Esophagus muscularis mucosa (tissue), 3 donors: ENCODE measurements around the gene KIAA0753.

Experiments
- CTCF ChIP-seq, 3 experiments: fragments of 200-600 bp in 2 of 3; fragments of 450-650 bp in 1 of 3; sonication (generic) in 2 of 3; IDR thresholded peaks; one replicate each; pipeline ENCODE4 v1.5.1; 2017 to 2019; ENCODE audit warnings: antibody characterized with exemption in 3 of 3, mild to moderate bottlenecking in 2 of 3, moderate library complexity in 1 of 3
- POLR2AphosphoS5 ChIP-seq, 2 donors: sonication (generic); formaldehyde crosslinking; IDR thresholded peaks; one replicate each; pipeline ENCODE4 v1.6.1; 2017; ENCODE audit warnings: antibody characterized with exemption in 2 of 2

GRCh38 chr17:6541886-6542285 is 98.6 kb downstream of the KIAA0753 start:
- no peak for TF ChIP-seq POLR2AphosphoS5 (IDR thresholded peaks at IDR 0.05)
- no peak for TF ChIP-seq CTCF (IDR thresholded peaks at IDR 0.05)
